CD4-positive, alpha-beta T cell treated with Interleukin-12 subunit alpha and Interleukin-12 subunit beta, for 1 hour (primary cell): ENCODE data around the gene SP140.
A peak's percentile ranks its signal among the peaks of the same experiment; 100 is the strongest.
"Not testable (repeated sequence)": the region's sequence is repeated elsewhere in the genome, so short reads cannot be mapped to it uniquely, and the experiment has no call there.

ENCODE experiments used
- DNase-seq: peaks from one replicate; pipeline ENCODE4 v3.0.0-alpha.2; 2020

SP140 gene

GRCh38 chr2:230295192-230295591 lies 69.7 kb downstream of the SP140 start:
- no peak for DNase-seq

- no peak for DNase-seq
Observed at GRCh38 chr2:230296917-230297316, 71.4 kb downstream of the SP140 start.

DNA sequence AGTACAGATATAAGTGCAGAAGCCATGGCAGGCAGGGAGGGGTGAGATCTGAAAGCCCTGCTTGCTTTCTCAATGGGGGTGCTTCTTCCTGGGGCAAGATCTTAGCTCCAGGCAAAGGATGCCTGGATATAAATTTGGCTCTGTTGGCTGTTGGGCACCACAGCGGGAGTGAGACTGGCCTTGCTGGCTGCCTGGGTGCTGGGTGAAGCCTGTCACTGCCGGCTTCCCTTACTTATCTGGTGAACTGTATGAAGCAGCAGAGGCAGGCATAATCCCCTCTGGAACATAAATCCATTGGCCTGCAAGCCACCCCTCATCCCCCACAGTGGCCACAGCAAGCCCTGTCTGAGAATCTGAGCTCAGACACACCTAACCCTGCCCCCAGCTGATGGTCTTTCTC lies 74.1 kb downstream of the SP140 start:
- DNase-seq: no peak

DNA sequence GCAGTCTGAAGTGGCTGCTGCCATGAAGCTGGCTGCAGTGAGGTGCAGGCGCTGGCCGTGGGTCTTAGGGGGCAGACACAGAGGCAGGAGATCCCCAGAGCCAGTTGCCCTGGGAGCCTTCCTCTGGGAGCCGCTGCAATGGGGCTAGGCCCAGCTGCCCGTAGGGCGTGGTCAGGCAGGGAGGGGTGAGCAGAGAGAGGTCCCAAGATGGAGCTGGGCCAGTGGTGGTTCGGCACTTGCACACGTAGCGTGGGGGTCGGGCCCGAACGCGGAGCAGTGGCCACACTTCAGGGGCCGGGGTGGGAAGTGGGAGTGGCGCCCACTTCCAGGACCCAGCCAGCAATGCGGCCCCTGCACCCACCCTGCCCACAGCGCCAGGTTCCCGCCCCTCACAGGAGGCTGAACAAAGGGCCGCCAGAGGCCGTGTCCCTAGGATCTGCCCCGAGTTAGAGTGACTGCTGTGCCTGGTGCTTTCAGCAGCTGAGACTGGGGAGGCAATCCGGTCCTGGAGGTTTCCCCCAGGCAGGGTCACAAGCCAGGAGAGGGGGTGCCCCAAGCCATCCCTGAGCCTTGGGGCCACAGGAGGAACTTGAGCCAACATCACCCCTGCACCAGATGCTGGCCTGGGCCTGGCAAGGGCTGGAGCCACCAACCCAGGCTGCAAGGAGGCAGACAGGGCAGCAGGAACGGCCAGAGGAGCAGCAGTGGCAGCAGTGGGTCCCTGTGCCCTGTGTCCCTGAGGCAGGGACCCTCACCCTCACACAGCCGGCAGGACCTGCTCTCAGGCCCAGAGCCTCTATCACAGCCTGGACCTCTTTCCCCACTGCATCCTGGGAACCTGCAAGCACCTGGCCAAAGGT lies 80.1 kb downstream of the SP140 start:
- DNase-seq: no peak

DNA sequence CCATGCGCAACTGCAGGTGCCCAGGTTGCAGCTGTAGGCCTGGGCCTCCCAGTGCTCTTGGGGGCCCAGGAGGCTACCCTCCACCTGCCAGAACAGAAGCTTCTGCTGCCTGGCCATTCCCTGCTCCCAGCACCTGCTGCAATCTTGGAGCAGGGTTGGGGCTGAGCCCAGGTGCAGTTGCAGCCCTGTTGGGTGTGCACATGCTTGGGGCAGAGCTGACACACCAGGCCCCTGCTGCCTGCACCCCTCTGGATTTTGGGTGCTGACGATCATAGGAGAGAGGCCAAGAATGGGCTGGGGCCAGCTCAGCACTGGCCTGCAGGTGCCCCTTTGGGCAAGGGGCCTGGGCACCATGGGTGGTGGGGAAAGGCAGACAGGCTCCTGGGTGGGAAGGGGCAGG lies 80.9 kb downstream of the SP140 start:
- DNase-seq: no peak

GRCh38 chr2:230307485-230307884 lies 81.9 kb downstream of the SP140 start:
- no peak for DNase-seq

DNA sequence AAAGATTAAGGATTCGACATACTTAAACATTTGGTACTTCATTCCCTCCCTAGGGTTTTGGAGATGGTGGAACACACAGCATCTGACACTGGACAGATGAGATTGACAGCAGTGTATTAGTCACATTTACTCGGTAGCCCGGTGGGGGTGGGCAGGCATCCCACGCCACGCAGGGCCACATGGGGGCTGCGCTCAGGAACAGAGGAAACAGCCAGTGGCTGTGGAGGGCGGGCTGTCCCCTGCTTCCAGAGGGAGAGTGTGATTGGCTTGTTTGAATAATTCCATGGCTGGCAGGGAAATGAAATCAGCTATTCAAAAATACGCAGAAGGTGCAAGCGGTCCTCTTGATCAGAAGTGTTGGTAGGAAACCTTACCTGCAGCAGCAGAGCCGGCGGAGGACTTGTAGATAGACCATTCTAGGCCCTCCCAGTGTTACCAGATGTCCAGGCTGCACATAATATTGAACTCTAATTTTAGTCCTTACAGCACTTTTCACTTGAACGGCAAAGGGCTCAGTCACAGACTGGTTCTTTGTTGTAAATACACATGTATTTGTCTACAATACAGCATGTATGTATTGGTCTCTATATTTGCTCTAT lies 83.0 kb downstream of the SP140 start:
- DNase-seq: no peak

GRCh38 chr2:230310792-230311191 lies 85.3 kb downstream of the SP140 start:
- DNase-seq: not testable (repeated sequence)

DNA sequence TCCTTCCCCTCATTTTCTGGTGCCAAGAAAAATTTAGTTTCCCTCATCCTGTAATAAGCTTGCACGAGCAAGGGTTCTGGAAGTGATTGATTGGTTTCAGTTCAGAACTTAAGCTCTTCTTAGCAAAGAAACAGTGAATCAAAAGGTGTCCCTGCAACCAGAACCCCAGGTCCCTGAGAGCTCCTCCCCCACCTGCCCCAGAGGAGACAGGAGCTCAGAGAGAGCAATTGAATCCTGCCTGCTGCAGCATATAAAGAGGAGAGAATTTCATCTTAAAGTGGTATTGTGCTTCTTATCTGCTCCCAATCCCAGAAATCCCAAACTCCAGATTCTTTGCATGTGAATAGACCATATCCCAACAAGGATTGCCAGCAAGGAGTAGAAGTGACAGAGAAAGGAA lies 86.1 kb downstream of the SP140 start:
- DNase-seq: not testable (repeated sequence)

- no peak for DNase-seq
Observed at GRCh38 chr2:230312638-230313037, 87.1 kb downstream of the SP140 start.

DNA sequence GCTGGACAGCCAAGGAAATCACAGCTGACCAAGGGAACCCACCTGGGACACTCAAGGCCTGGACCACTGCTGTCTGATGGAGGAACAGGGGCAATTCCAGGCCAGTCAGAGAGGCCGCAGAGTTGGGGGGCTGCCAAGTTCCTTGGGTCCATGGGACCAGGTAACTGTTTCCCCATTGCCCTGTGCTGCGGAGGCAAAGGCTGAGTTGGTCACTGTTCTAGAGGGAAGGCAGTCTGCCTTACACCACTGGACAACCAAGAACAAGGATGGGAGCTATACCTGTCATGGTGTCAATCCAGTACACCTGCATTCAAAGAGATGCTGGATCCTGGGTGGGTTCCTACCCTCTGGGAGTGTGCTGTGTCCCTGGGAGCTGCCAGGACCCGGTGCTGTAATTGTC lies 91.8 kb downstream of the SP140 start:
- DNase-seq: no peak

DNA sequence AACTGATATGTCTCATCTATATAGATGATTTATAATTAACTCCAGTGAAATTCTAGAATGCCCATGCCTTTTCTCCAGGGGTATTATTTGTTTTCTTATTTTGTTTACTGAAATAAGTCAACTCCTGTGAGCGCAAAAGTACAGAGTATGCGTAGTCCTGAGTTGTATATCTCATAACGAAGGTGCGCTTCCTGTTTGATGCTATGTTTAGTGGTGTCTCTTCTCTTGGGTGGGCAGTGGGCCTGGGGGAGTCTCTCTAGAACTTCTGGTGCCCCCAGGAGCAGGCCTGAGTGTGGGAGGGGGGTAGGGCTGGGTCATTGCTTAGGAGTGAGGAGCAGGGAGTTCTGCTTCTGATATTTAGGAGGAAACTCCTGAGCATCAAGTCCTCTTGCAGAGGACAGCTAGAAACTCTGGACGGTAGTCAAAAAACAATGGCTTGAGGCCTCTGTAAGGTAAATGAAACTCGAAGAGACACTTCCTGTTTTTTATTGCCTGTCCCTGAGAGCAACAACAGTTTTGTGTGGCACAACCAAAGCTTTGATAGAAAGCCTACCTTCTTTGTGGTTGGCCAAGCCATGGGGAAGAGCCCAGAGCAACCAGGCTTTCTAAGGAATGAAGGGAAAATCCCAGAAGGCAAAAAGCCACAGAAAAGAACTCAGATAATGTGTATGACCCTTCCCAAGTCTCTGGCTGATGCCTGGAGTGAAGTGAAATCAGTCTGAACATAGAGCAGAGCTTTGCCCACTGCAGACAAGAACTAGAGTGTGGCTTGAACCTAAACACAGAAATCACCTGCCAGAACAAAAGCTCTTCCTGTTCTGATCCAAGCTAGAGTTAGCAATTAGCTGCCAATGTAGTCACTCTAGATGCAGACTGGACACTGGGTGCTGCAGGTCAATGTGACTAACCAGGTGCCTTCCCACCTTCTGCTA lies 92.9 kb downstream of the SP140 start:
- no peak for DNase-seq

DNA sequence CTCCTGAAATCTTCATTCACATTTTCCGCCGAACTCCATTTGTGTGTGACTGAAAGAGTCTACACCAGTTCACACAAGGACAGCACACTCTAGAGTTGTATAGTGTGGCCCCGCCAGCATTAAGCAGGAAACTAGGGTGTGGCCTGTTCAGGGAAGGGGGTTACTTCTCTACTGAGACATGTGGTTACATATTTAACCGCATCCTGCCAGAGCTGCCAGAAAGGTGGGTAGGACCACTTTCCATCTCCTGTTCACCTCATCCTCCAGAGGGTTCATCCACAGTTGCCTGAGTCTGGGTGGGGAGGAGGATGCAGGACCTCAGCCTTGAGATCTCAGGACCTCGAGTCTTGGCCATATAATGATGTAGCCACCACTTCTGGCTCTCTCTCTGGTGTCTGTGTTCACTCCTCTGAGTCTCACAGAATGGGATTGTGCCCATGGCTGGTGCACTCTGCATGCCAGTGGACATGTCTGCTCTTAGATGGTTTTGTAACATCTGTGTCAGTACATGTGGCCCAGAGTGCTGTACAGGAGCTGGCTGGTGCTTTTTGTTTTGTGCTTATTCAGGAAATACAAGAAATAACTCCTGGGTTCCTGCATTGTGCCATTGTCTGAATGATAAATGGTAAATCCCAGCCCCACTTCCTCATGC lies 93.8 kb downstream of the SP140 start:
- peak; percentile 83 for DNase-seq

- DNase-seq: no peak
Observed at GRCh38 chr2:230321031-230321430, 95.5 kb downstream of the SP140 start.

DNA sequence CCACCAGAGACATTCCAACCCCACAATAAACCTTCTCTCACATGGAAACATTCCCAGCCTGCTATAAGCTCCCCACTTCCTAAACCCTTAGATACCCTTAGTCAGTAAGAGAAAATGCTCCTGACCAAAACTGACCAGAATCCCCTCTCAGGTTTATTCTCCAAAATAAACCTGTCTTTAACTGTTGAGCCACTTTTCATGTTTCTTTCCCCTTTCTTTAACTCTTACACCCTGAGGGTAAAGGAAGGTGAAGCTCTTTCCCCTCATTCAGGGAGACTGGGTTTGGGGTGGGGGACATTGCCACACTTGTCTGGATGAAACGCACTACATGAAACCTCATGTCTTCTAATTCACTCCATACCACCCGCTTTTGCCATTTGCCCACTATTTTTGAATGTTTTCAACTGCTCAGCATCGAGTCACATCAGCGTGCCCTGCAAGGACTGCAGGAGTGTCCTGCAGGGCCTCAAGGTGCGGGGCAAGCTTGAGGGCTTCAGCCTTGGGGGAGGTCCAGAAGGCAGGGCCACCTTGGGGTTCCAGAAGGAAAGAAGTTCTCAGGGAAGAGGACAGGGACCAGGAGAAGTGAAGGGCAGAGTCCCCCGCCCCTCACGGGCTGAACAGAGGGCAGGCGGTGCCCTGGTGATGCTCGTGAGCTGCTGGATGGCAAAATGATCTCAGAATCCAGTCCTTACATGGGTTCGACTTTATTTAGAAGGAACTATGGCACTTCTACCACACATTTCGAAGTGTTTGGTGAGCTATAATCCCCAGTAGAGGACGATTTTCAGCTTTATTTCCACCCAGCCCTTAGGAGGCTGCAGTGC lies 97.2 kb downstream of the SP140 start:
- DNase-seq: no peak

DNA sequence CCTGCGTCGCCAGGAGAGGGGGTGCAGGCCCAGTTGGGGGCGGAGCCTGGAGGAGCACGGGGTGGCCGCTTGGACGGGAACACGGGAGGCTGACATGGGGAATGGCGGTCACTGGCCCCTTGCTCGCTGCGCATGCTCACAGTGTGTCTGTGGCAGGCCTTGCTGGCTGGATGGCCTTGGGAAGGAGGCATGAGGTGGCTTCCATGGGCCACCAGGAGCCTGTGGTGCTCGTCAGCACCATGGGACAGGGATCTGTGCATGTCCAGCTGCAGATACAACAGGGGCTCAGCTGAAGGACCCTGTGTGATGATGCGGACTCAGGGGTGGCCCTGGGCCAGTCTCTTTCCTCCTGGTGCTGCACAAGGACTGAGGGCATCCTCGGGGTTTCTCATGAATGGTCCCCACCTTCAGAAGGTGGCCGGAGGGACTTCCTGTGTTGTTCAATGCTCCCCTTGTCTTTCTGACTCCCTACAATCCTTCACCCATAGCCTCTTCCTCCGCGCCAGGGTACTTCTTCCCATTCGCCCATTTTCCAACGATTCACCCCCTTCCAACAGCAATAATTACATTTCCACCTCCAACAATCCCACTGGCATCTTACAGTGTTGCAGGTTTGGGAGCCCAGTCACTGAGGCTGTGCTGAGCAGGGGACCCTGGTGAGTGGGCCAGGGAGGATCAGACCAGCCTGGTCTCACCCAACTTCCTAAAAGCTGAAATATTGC lies 98.0 kb downstream of the SP140 start:
- no peak for DNase-seq

GRCh38 chr2:230324503-230324902 lies 99.0 kb downstream of the SP140 start:
- no peak for DNase-seq

DNA sequence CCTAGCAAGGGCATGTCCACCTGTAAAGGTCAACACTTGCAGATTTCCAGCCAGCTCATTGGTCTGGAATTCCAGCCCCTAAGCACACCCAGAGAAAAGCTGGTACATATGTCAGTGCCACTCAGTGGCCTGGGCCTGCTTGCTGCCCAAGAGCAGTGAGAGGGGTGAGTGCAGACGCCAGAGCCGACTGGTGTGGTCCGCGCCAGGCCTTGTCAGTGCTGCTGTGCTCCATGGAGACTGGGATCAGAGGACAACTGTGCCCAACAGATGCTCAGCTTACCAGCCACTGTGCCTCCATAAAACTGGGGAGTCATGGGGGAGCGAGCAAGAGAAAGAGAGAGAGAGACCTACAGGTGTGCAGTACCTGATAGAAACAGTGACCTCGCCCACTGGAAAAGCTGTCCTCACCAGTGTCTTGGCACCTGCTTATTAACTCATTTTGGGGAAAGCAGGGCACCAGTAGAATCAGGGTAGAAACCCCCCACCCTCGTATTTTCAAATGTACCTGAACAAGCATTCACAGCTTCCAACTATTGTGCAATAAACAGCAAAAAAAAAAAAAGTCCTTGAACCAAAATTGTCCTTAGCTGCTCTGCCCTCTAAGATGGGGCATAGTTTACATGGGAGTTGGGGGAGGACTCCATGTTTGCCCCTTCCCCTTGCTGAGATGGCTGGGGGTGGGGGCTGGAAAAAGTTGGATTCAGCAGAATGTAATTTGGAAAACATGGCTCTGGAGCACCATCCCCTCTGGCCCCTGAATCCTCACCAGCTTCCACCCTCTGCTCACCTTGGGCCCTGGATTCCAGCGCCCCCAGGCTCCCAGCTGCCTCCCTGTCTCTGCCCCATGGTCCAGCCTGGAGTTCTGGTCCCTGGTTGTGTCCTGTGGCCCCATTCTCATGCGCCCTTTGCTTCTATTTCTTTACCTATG lies 100.0 kb downstream of the SP140 start:
- no peak for DNase-seq

- peak; percentile 84 for DNase-seq
Observed at GRCh38 chr2:230326453-230327417, 101.2 kb downstream of the SP140 start, which contains the start of gene SP140L. Gene SP140L (plus strand): TSS chr2:230327193. CDS start chr2:230327270, 77 bp downstream.
